HCT116 (cell line): ENCODE data around the gene KLHL18. TPM values are rescaled to one million over a fixed set of nuclear protein-coding genes. Genes with fewer than 3 reads are reported as not detected.

ENCODE experiments used
- ATAC-seq: fragments of 200-7000 bp; cut with Tn5 transposase; 2 replicates; pipeline ENCODE4 v1.9.1; 2020; ENCODE audit warnings: mild to moderate bottlenecking, moderate library complexity
- BruUV-seq: library from RNA; stranded (reverse); fragments of 400-500 nt; replicated peaks from 2 replicates; lab custom pipeline; 2021; lab: Mats Ljungman, UMichigan
- CTCF ChIA-PET: fragments of 300-600 bp; sonication (Branson Sonifier 250); formaldehyde crosslinking; loops from one replicate; lab custom pipeline; 2021; ENCODE audit warnings: antibody characterized with exemption; lab: Charles Lee
- POLR2A ChIA-PET: fragments of 300-600, 350-600 bp; sonication (Branson Sonifier 250); formaldehyde crosslinking; loops from one replicate; lab custom pipeline; 2021; ENCODE audit warnings: antibody characterized with exemption; lab: Charles Lee
- RAD21 ChIA-PET, 2 experiments: fragments of 300-600 bp; sonication (Branson Sonifier 250); formaldehyde crosslinking; loops; one replicate each; lab custom pipeline; 2023; ENCODE audit warnings: low total read pairs in 2 of 2; ENCODE audit not compliant: uncharacterized antibody in 2 of 2, unreplicated experiment in 2 of 2, low non-redundant PET in 1 of 2; lab: Charles Lee
- DNase-seq: peaks from one replicate; pipeline ENCODE4 v3.0.0-alpha.2; 2010; ENCODE audit warnings: low read depth, low spot score
- H2AFZ ChIP-seq: fragments of 200-600 bp; shearing (Covaris generic), sonication (generic); 2 replicates; pipeline ENCODE4 v1.6.1; 2017; ENCODE audit warnings: low read depth, mixed run types, mixed read lengths, antibody characterized with exemption, low read length; ENCODE audit not compliant: poor library complexity, severe bottlenecking
- H3K27ac ChIP-seq: 2 replicates; pipeline ENCODE4 v1.5.1; 2012; ENCODE audit warnings: low read depth, low read length
- H3K27me3 ChIP-seq: fragments of 200-600 bp; sonication (generic); 2 replicates; pipeline ENCODE4 v1.6.1; 2016; ENCODE audit warnings: mixed run types, low read length, mixed read lengths; ENCODE audit not compliant: insufficient read depth
- H3K36me3 ChIP-seq, 2 experiments: fragments of 200-500 bp in 1 of 2; fragments of 200-600 bp in 1 of 2; sonication (Bioruptor generic) in 1 of 2; sonication (generic) in 1 of 2; 2 replicates each; pipeline versions ENCODE4 v1.5.1 to v1.6.1; 2014 to 2016; ENCODE audit warnings: low read length in 2 of 2, inconsistent platforms in 1 of 2, mixed read lengths in 1 of 2, mixed run types in 1 of 2; ENCODE audit not compliant: insufficient read depth in 2 of 2, control insufficient read depth in 1 of 2
- H3K4me1 ChIP-seq, 2 experiments: fragments of 200-600 bp in 1 of 2; sonication (generic) in 1 of 2; 2 replicates each; pipeline versions ENCODE4 v1.5.1 to v1.6.1; 2012 to 2017; ENCODE audit warnings: low read length in 2 of 2, inconsistent platforms in 1 of 2, mild to moderate bottlenecking in 1 of 2, mixed read lengths in 1 of 2, mixed run types in 1 of 2, moderate library complexity in 1 of 2; ENCODE audit not compliant: insufficient read depth in 2 of 2, control insufficient read depth in 1 of 2
- H3K4me2 ChIP-seq: fragments of 200-600 bp; sonication (generic); 2 replicates; pipeline ENCODE4 v1.6.1; 2017; ENCODE audit warnings: mixed run types, low read length, mixed read lengths
- H3K4me3 ChIP-seq, 2 experiments: fragments of 200-600 bp in 1 of 2; sonication (generic) in 1 of 2; replicated peaks in 1 of 2; 2 replicates each; pipeline ENCODE4 v1.5.1; 2011 to 2016; ENCODE audit warnings: low read length in 2 of 2, control low read depth in 1 of 2, low read depth in 1 of 2, mild to moderate bottlenecking in 1 of 2, mixed read lengths in 1 of 2, mixed run types in 1 of 2
- H3K79me2 ChIP-seq: fragments of 200-600 bp; sonication (generic); 2 replicates; pipeline ENCODE4 v1.6.1; 2017; ENCODE audit warnings: mild to moderate bottlenecking, mixed run types, low read length, moderate library complexity, mixed read lengths; ENCODE audit not compliant: insufficient read depth
- H3K9ac ChIP-seq: fragments of 200-600 bp; sonication (generic); 2 replicates; pipeline ENCODE4 v1.6.1; 2016; ENCODE audit warnings: low read length, mixed read lengths
- H3K9me2 ChIP-seq: fragments of 200-600 bp; sonication (generic), shearing (Covaris generic); 2 replicates; pipeline ENCODE4 v1.6.1; 2017; ENCODE audit warnings: mixed run types, mild to moderate bottlenecking, moderate library complexity; ENCODE audit not compliant: insufficient read depth
- H3K9me3 ChIP-seq, 2 experiments: fragments of 200-500 bp in 1 of 2; fragments of 200-600 bp in 1 of 2; sonication (Bioruptor generic) in 1 of 2; sonication (generic) in 1 of 2; 2 replicates each; pipeline ENCODE4 v1.6.1; 2014 to 2017; ENCODE audit warnings: low read length in 2 of 2, mixed read lengths in 2 of 2, inconsistent platforms in 1 of 2, low read depth in 1 of 2, mild to moderate bottlenecking in 1 of 2, mixed run types in 1 of 2, moderate library complexity in 1 of 2; ENCODE audit not compliant: control insufficient read depth in 1 of 2, insufficient read depth in 1 of 2
- H4K20me1 ChIP-seq: fragments of 200-600 bp; sonication (generic), shearing (Covaris generic); 2 replicates; pipeline ENCODE4 v1.6.1; 2017; ENCODE audit warnings: mixed run types, mild to moderate bottlenecking, moderate library complexity; ENCODE audit not compliant: insufficient read depth
- CEBPB ChIP-seq: IDR thresholded peaks from 2 replicates; pipeline ENCODE4 v1.6.1; 2012; ENCODE audit warnings: low read depth
- EGR1 ChIP-seq: IDR thresholded peaks from 2 replicates; pipeline ENCODE4 v1.6.1; 2012; ENCODE audit warnings: low read depth
- ELF1 ChIP-seq: IDR thresholded peaks from 2 replicates; pipeline ENCODE4 v1.6.1; 2012; ENCODE audit warnings: low read depth, borderline replicate concordance
- EZH2 ChIP-seq: fragments of 200-600 bp; sonication (generic); IDR thresholded peaks from 2 replicates; pipeline ENCODE4 v1.6.1; 2017; ENCODE audit warnings: antibody characterized with exemption, mixed run types
- EZH2phosphoT487 ChIP-seq: fragments of 200-600 bp; IDR thresholded peaks from 2 replicates; pipeline ENCODE4 v1.6.1; 2018; ENCODE audit warnings: antibody characterized with exemption, borderline replicate concordance
- JUND ChIP-seq: IDR thresholded peaks from 2 replicates; pipeline ENCODE4 v1.6.1; 2012
- POLR2A ChIP-seq: IDR thresholded peaks from 2 replicates; pipeline ENCODE4 v1.7.0; 2011; ENCODE audit warnings: borderline replicate concordance; ENCODE audit not compliant: insufficient read depth, insufficient read length; ENCODE audit errors: extremely low read depth
- RAD21 ChIP-seq: IDR thresholded peaks from 2 replicates; pipeline ENCODE4 v1.6.1; 2012; ENCODE audit warnings: low read depth, mild to moderate bottlenecking
- SIN3A ChIP-seq: IDR thresholded peaks from 2 replicates; pipeline ENCODE4 v1.6.1; 2012; ENCODE audit warnings: low read depth
- SRF ChIP-seq: IDR thresholded peaks from 2 replicates; pipeline ENCODE4 v1.6.1; 2012; ENCODE audit warnings: low read depth
- TCF7L2 ChIP-seq: IDR thresholded peaks from 2 replicates; pipeline ENCODE4 v1.7.0; 2011; ENCODE audit warnings: borderline replicate concordance, inconsistent platforms; ENCODE audit not compliant: insufficient read depth, insufficient read length; ENCODE audit errors: extremely low read depth
- YY1 ChIP-seq: IDR thresholded peaks from 2 replicates; pipeline ENCODE4 v1.6.1; 2011; ENCODE audit warnings: low read length, low read depth, moderate library complexity, mild to moderate bottlenecking; ENCODE audit not compliant: insufficient replicate concordance; ENCODE audit errors: extremely low read depth
- ZFX ChIP-seq: fragments of 450-650 bp; IDR thresholded peaks from 2 replicates; pipeline ENCODE4 v1.6.1; 2017
- ZNF274 ChIP-seq: fragments of 200-500 bp; sonication (Bioruptor generic); IDR thresholded peaks from 2 replicates; pipeline ENCODE4 v1.6.1; 2014; ENCODE audit warnings: mild to moderate bottlenecking, low read depth, low read length, inconsistent platforms
- intact Hi-C: fragments of 100-400 bp; cut with micrococcal nuclease; formaldehyde crosslinking; loops from 2 replicates; pipeline ENCODE4 v1.10.0; 2022
- total RNA-seq: library from RNA; stranded (reverse); gene quantifications from one replicate; pipeline ENCODE4 v1.2.1, GENCODE V29; 2021; ENCODE audit not compliant: unreplicated experiment
- TF ChIP-seq, protein P1 (sequence below): IDR thresholded peaks from 2 replicates; pipeline ENCODE4 v1.6.1; 2012
- TF ChIP-seq, protein P2 (sequence below): IDR thresholded peaks from 2 replicates; pipeline ENCODE4 v1.6.1; 2012; ENCODE audit warnings: low read depth
- TF ChIP-seq, protein P3 (sequence below): IDR thresholded peaks from 2 replicates; pipeline ENCODE4 v1.6.1; 2012

KLHL18 gene
- total RNA-seq, 1 experiment from 2014 or later, result 32.3 TPM

DNA sequence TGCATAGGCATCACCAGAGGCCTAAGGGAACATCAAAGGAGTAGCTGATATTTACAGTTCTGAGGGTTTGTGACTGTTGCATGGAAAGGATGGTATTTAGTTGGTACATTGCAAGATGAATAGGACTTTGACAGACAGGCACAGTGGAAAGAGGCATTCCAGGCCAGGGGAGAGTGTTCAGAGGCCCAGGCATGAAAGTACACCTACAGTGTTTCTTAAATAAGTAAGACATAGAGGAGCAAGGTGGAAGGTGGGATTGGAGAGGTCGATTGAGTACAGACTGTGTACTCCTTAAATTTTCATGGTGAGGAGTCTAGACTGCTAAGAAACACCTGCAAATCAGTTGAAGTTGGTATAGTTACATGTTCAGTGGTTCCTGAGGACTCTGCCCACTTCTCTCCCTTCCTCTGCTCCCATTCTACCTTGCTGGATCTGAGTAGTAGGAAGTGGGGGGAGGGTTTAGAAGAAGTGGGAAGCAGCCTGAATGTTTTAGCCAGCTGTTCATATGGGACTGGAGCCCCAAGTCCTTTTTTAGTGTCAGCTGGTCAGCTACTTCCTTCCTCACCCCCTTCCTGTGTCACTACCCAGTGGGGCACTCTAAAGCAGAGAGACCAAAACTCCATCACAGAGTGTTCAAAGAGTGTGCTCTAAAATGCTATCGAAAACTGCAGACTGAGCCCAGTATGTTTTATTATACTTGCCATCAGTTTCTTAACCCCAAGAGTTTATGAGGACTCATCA is 14.0 kb downstream of the KLHL18 start:
- H3K79me2 ChIP-seq, result peaks cover 81% of the 10 kb centered on the region
- no peak overlapping the region for H3K4me3 ChIP-seq
- H3K4me2 ChIP-seq, result no peak overlapping the region
- no peak overlapping the region for H3K9ac ChIP-seq
- CTCF ChIA-PET, result no interaction called here
- no peaks in the 10 kb centered on the region for H3K27me3 ChIP-seq
- ATAC-seq (no peak), DNase-seq (no peak)
- H3K27ac ChIP-seq, result no peak overlapping the region
- no peaks in the 10 kb centered on the region for H4K20me1 ChIP-seq
- H2AFZ ChIP-seq, result no peak overlapping the region
- no peaks in the 10 kb centered on the region for H3K4me1 ChIP-seq
- intact Hi-C loops, result no loop called here
- RAD21 ChIA-PET, result no interaction called here
- H3K9me2 ChIP-seq, result no peaks in the 10 kb centered on the region
- no peaks in the 10 kb centered on the region for H3K36me3 ChIP-seq
- TF ChIP-seq POLR2A (no peak), TCF7L2 (no peak), EZH2phosphoT487 (no peak), JUND (no peak), SIN3A (no peak), EZH2 (no peak)
- POLR2A ChIA-PET, result no interaction called here
- BruUV-seq, result no TSS peak
- no peaks in the 10 kb centered on the region for H3K9me3 ChIP-seq

DNA sequence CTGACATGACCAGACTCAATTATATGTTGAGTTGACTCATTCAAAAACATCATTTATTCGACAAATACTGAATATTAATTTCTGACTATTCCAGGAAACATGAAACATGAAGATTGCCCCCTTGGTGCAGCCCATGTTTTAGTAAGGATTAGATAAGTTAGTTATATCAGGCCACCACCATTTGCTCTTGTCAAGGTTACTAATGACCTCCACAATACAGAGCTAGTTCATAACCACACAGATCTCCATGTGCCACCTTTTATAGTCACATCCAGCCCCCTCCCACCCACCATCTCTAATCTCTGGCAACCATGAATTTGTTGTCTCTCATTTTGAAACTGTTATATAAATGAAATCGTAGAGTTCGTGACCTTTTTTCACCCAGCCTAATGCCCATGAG is 15.7 kb downstream of the KLHL18 start:
- RAD21 ChIA-PET, result no interaction called here
- H4K20me1 ChIP-seq, result no peaks in the 10 kb centered on the region
- H3K36me3 ChIP-seq, result 0 out of 4 replicates have a peak, but pooled peaks cover 0 to 3% of the 10 kb centered on the region in 2 experiments
- H3K79me2 ChIP-seq, result peaks cover 73% of the 10 kb centered on the region
- H3K9ac ChIP-seq, result no peak overlapping the region
- no peaks in the 10 kb centered on the region for H3K27me3 ChIP-seq
- no peaks in the 10 kb centered on the region for H3K4me1 ChIP-seq
- CTCF ChIA-PET, result interaction anchor here (0.5 kb wide), 1 partner anchor 26 kb away, joined by 5 read pairs; no protein-coding TSS in a partner anchor
- no TSS peak for BruUV-seq
- POLR2A ChIA-PET, result no interaction called here
- intact Hi-C loops, result no loop called here
- no peak overlapping the region for H3K4me3 ChIP-seq
- no peak for DNase-seq
- H3K27ac ChIP-seq, result no peak overlapping the region
- no peak overlapping the region for H2AFZ ChIP-seq
- H3K9me2 ChIP-seq, result no peaks in the 10 kb centered on the region
- ATAC-seq, result no peak
- no peak overlapping the region for H3K4me2 ChIP-seq
- no peaks in the 10 kb centered on the region for H3K9me3 ChIP-seq
- TF ChIP-seq ZNF274, result no peak
- TF ChIP-seq RAD21, result no peak
- TF ChIP-seq SIN3A, result no peak
- no peak for TF ChIP-seq SRF
- TF ChIP-seq, protein P1, sequence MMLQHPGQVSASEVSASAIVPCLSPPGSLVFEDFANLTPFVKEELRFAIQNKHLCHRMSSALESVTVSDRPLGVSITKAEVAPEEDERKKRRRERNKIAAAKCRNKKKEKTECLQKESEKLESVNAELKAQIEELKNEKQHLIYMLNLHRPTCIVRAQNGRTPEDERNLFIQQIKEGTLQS, result no peak
- TF ChIP-seq ELF1, result no peak
- no peak for TF ChIP-seq EZH2phosphoT487
- TF ChIP-seq, protein P2, sequence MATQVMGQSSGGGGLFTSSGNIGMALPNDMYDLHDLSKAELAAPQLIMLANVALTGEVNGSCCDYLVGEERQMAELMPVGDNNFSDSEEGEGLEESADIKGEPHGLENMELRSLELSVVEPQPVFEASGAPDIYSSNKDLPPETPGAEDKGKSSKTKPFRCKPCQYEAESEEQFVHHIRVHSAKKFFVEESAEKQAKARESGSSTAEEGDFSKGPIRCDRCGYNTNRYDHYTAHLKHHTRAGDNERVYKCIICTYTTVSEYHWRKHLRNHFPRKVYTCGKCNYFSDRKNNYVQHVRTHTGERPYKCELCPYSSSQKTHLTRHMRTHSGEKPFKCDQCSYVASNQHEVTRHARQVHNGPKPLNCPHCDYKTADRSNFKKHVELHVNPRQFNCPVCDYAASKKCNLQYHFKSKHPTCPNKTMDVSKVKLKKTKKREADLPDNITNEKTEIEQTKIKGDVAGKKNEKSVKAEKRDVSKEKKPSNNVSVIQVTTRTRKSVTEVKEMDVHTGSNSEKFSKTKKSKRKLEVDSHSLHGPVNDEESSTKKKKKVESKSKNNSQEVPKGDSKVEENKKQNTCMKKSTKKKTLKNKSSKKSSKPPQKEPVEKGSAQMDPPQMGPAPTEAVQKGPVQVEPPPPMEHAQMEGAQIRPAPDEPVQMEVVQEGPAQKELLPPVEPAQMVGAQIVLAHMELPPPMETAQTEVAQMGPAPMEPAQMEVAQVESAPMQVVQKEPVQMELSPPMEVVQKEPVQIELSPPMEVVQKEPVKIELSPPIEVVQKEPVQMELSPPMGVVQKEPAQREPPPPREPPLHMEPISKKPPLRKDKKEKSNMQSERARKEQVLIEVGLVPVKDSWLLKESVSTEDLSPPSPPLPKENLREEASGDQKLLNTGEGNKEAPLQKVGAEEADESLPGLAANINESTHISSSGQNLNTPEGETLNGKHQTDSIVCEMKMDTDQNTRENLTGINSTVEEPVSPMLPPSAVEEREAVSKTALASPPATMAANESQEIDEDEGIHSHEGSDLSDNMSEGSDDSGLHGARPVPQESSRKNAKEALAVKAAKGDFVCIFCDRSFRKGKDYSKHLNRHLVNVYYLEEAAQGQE, result no peak
- TF ChIP-seq JUND, result no peak
- no peak for TF ChIP-seq CEBPB
- TF ChIP-seq POLR2A, result no peak
- no peak for TF ChIP-seq ZFX
- TF ChIP-seq EZH2, result no peak
- TF ChIP-seq YY1, result no peak
- no peak for TF ChIP-seq EGR1
- TF ChIP-seq, protein P3, sequence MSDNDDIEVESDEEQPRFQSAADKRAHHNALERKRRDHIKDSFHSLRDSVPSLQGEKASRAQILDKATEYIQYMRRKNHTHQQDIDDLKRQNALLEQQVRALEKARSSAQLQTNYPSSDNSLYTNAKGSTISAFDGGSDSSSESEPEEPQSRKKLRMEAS, result no peak
- TF ChIP-seq TCF7L2, result no peak
